Measurements from ENCODE around the gene PPP1R12B.
A peak's percentile ranks its signal among the peaks of the same experiment; 100 is the strongest.

- TF ChIP-seq POLR2A (IDR thresholded peaks at IDR 0.05) (no peak), CTCF (IDR thresholded peaks at IDR 0.05) (peak; percentile 31 to 64 (median 56))
Measured at GRCh38 chr1:202599669-202600431, 251.4 kb downstream of the PPP1R12B start.

Measured in body of pancreas (tissue), 4 donors.